ENCODE measurements around the gene TNFRSF12A. TPM values are rescaled to one million over a fixed set of nuclear protein-coding genes. Genes with fewer than 3 reads are reported as not detected.
A peak's percentile ranks its signal among the peaks of the same experiment; 100 is the strongest.

Gene TNFRSF12A
- total and polyA plus RNA-seq, 10 of the 15 experiments (the other 5 are each of a cell fraction or from before 2014, with no cell fraction given), result 0.35 to 1.7 (median 1.2) TPM; not detected in 2

DNA sequence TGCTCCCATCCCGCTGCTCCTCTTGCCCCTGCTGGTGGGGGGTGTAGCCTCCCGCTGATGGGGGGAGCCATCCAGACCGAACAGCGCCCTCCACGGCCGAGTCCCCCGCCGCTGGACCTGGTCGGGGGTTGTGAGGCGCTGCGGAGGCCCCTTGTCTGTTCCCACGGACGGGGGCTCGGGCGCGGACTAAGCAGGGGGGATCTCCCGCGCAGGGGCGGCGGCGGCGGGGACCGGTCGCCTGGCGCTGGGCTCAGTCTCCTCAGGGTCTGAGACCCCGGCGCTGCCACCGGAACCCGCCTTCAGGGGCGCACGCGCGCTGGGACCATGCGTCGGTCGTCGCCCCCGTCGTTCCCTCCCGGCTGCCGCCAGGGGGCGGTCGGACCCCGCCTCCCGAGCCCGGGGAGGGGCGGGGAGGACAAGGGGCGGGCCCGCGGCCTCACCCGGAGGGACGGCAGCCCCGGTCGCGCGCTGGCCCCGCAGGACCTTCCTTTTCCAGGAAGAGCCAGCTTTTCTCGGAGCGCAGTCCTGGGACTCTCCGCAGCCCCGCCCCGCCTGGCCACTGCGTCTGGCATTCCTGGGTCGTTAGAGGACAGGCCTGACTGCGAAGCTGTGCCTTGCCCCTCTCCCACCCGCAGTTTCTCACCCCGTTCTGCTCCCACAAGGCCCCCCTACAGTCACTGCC lies 39.0 kb downstream of the TNFRSF12A start:
- ChIA-PET RAD21 (ENCODE audit: unreplicated experiment) (interaction anchor here (0.6 to 3.0 kb wide), 20 partner anchors 16 to 113 kb away, joined by 3 to 72 read pairs (median 6); partner anchors contain the start of genes TNFRSF12A and ZNF213), POLR2A (interaction anchor here (0.6 to 1.7 kb wide), 9 partner anchors 18 to 1071 kb away, joined by 3 to 12 read pairs (median 5); partner anchors contain the start of genes HCFC1R1, THOC6 and ZNF213)
- H3K4me1 ChIP-seq (ENCODE audit: control insufficient read depth, insufficient read depth, low read length), result peaks cover 16% of the 10 kb centered on the region
- TF ChIP-seq, protein P1, sequence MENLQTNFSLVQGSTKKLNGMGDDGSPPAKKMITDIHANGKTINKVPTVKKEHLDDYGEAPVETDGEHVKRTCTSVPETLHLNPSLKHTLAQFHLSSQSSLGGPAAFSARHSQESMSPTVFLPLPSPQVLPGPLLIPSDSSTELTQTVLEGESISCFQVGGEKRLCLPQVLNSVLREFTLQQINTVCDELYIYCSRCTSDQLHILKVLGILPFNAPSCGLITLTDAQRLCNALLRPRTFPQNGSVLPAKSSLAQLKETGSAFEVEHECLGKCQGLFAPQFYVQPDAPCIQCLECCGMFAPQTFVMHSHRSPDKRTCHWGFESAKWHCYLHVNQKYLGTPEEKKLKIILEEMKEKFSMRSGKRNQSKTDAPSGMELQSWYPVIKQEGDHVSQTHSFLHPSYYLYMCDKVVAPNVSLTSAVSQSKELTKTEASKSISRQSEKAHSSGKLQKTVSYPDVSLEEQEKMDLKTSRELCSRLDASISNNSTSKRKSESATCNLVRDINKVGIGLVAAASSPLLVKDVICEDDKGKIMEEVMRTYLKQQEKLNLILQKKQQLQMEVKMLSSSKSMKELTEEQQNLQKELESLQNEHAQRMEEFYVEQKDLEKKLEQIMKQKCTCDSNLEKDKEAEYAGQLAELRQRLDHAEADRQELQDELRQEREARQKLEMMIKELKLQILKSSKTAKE (IDR thresholded peaks at IDR 0.05; ENCODE audit: low read depth, poor library complexity, severe bottlenecking), result no peak
- TF ChIP-seq EGR1 (IDR thresholded peaks at IDR 0.05; ENCODE audit: borderline replicate concordance in 1 of 2, low read depth in 2 of 2, low read length in 2 of 2) (peak in 1 of 2 experiments; percentile 63; a peak in 2 of 3 replicates), DPF2 (IDR thresholded peaks at IDR 0.05) (peak; percentile 58), EP300 (IDR thresholded peaks at IDR 0.05; ENCODE audit: borderline replicate concordance in 1 of 2, control insufficient read depth in 1 of 2, low read depth in 2 of 2, low read length in 2 of 2) (no peak), ZBED1 (IDR thresholded peaks at IDR 0.05; ENCODE audit: borderline replicate concordance) (no peak), IRF4 (IDR thresholded peaks at IDR 0.05; ENCODE audit: low read depth, low read length) (no peak), POLR2AphosphoS5 (IDR thresholded peaks at IDR 0.05; ENCODE audit: low read length) (no peak), IKZF2 (IDR thresholded peaks at IDR 0.05) (no peak), PAX8 (IDR thresholded peaks at IDR 0.05) (no peak), IKZF1 (conservative IDR thresholded peaks at IDR 0.05) (peak; percentile 78), MEF2A (IDR thresholded peaks at IDR 0.05; ENCODE audit: insufficient read depth, low read depth, low read length) (0 out of 2 replicates have a peak, but pooled peaks have one; percentile 19), JUNB (IDR thresholded peaks at IDR 0.05) (no peak), ZNF207 (IDR thresholded peaks at IDR 0.05; ENCODE audit: borderline replicate concordance) (no peak), SUPT20H (IDR thresholded peaks at IDR 0.05; ENCODE audit: borderline replicate concordance, control insufficient read depth, low read depth, low read length) (no peak)
- TF ChIP-seq, protein P2, sequence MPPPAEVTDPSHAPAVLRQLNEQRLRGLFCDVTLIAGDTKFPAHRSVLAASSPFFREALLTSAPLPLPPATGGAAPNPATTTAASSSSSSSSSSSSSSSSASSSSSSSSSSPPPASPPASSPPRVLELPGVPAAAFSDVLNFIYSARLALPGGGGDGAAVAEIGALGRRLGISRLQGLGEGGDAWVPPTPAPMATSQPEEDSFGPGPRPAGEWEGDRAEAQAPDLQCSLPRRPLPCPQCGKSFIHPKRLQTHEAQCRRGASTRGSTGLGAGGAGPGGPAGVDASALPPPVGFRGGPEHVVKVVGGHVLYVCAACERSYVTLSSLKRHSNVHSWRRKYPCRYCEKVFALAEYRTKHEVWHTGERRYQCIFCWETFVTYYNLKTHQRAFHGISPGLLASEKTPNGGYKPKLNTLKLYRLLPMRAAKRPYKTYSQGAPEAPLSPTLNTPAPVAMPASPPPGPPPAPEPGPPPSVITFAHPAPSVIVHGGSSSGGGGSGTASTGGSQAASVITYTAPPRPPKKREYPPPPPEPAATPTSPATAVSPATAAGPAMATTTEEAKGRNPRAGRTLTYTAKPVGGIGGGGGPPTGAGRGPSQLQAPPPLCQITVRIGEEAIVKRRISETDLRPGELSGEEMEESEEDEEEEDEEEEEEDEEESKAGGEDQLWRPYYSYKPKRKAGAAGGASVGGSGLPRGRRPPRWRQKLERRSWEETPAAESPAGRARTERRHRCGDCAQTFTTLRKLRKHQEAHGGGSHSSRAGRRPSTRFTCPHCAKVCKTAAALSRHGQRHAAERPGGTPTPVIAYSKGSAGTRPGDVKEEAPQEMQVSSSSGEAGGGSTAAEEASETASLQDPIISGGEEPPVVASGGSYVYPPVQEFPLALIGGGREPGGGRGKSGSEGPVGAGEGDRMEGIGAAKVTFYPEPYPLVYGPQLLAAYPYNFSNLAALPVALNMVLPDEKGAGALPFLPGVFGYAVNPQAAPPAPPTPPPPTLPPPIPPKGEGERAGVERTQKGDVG (CRISPR knock-in tag; IDR thresholded peaks at IDR 0.05), result no peak
- TF ChIP-seq, protein P3, sequence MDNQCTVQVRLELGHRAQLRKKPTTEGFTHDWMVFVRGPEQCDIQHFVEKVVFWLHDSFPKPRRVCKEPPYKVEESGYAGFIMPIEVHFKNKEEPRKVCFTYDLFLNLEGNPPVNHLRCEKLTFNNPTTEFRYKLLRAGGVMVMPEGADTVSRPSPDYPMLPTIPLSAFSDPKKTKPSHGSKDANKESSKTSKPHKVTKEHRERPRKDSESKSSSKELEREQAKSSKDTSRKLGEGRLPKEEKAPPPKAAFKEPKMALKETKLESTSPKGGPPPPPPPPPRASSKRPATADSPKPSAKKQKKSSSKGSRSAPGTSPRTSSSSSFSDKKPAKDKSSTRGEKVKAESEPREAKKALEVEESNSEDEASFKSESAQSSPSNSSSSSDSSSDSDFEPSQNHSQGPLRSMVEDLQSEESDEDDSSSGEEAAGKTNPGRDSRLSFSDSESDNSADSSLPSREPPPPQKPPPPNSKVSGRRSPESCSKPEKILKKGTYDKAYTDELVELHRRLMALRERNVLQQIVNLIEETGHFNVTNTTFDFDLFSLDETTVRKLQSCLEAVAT (IDR thresholded peaks at IDR 0.05), result no peak

More for the DNA sequence above, 39.0 kb downstream of the TNFRSF12A start:
- Histone ChIP-seq H4K20me1 (ENCODE audit: control insufficient read depth, insufficient read depth) (no peaks in the 10 kb centered on the region), H3K4me3 (peak overlapping the region; percentile 87), H3K36me3 (ENCODE audit: control insufficient read depth in 2 of 2, insufficient read depth in 2 of 2, low read length in 1 of 2) (no peaks in the 10 kb centered on the region), H2AFZ (ENCODE audit: control insufficient read depth, low read depth, low read length) (peak overlapping the region; percentile 87), H3K9me3 (replicated peaks; ENCODE audit: control insufficient read depth, insufficient read depth, low read length) (no peaks in the 10 kb centered on the region; the same call in 2 of the 3 replicates), H3K9ac (ENCODE audit: control insufficient read depth, insufficient read depth, low read length) (peak overlapping the region; percentile 82), H3K27ac (ENCODE audit: control insufficient read depth, insufficient read depth) (peak overlapping the region; percentile 70), H3K27me3 (replicated peaks in 1 of 2; ENCODE audit: control insufficient read depth in 2 of 2, insufficient read depth in 2 of 2, low read length in 1 of 2) (no peaks in the 10 kb centered on the region), H3K79me2 (ENCODE audit: control insufficient read depth, insufficient read depth, low read length) (no peaks in the 10 kb centered on the region), H3K4me2 (ENCODE audit: control insufficient read depth, insufficient read depth) (peak overlapping the region; percentile 75)
- intact Hi-C loops (cut with micrococcal nuclease; ENCODE audit: unreplicated experiment), result loop anchor here (1.0 to 2.0 kb wide), 3 partner anchors 36 to 108 kb away; no protein-coding TSS in a partner anchor
- ChIA-PET SMC1A (ENCODE audit: uncharacterized antibody, unreplicated experiment) (interaction anchor here (0.7 to 3.9 kb wide), 13 partner anchors 11 to 107 kb away, joined by 3 to 53 read pairs (median 4); no protein-coding TSS in a partner anchor), CTCF (interaction anchor here (0.6 to 9.5 kb wide), 33 partner anchors 10 to 112 kb away, joined by 3 to 174 read pairs (median 5); partner anchors contain the start of genes HCFC1R1, THOC6 and ZNF213)
- 3% methylated on average over 32 of the region's 67 CpGs for WGBS (ENCODE audit: insufficient coverage, insufficient replicate concordance, low lambda C conversion rate, missing lambda C conversion rate)
- FAIRE-seq (no peak), ATAC-seq (peak; percentile 97), DNase-seq (ENCODE audit: low read depth, low spot score) (no peak)
- no TSS peak for BruUV-seq (replicated peaks)
- in situ Hi-C loops (cut with MboI), result no loop called here
